ENCODE results near the gene FGD4.

- TF ChIP-seq, protein P1, sequence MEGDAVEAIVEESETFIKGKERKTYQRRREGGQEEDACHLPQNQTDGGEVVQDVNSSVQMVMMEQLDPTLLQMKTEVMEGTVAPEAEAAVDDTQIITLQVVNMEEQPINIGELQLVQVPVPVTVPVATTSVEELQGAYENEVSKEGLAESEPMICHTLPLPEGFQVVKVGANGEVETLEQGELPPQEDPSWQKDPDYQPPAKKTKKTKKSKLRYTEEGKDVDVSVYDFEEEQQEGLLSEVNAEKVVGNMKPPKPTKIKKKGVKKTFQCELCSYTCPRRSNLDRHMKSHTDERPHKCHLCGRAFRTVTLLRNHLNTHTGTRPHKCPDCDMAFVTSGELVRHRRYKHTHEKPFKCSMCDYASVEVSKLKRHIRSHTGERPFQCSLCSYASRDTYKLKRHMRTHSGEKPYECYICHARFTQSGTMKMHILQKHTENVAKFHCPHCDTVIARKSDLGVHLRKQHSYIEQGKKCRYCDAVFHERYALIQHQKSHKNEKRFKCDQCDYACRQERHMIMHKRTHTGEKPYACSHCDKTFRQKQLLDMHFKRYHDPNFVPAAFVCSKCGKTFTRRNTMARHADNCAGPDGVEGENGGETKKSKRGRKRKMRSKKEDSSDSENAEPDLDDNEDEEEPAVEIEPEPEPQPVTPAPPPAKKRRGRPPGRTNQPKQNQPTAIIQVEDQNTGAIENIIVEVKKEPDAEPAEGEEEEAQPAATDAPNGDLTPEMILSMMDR (IDR thresholded peaks at IDR 0.05; ENCODE audit: insufficient read depth, low read length) = no peak
- no peak for TF ChIP-seq POLR2AphosphoS5 (IDR thresholded peaks at IDR 0.05; ENCODE audit: low read depth)
Observed at GRCh38 chr12:32366714-32367113, 32.6 kb upstream of the FGD4 start.

Measured in HL-60 (cell line).